GM23248 (cell line): ENCODE results near the gene LHX5. TPM values are rescaled to one million over a fixed set of nuclear protein-coding genes. Genes with fewer than 3 reads are reported as not detected.

Experiments
- DNase-seq: peaks from one replicate; pipeline ENCODE4 v3.0.0-alpha.2; 2015
- H2AFZ ChIP-seq: fragments of 200-600 bp; sonication (generic); 2 replicates; pipeline ENCODE4 v1.6.1; 2016; ENCODE audit warnings: antibody characterized with exemption
- H3F3A ChIP-seq: fragments of 200-600 bp; sonication (generic); 2 replicates; pipeline ENCODE4 v1.6.1; 2016; ENCODE audit warnings: mild to moderate bottlenecking, antibody characterized with exemption, mixed run types; ENCODE audit not compliant: insufficient read depth
- H3K27ac ChIP-seq: fragments of 200-600 bp; sonication (generic); 2 replicates; pipeline ENCODE4 v1.5.1; 2016; ENCODE audit warnings: mild to moderate bottlenecking
- H3K27me3 ChIP-seq: fragments of 200-600 bp; sonication (generic); replicated peaks from 2 replicates; pipeline ENCODE4 v1.6.1; 2016; ENCODE audit warnings: mild to moderate bottlenecking; ENCODE audit not compliant: insufficient read depth
- H3K36me3 ChIP-seq: fragments of 200-600 bp; sonication (generic); 2 replicates; pipeline ENCODE4 v1.6.1; 2016; ENCODE audit warnings: low read depth, mild to moderate bottlenecking
- H3K4me1 ChIP-seq: fragments of 200-600 bp; sonication (generic); 2 replicates; pipeline ENCODE4 v1.6.1; 2016; ENCODE audit warnings: mild to moderate bottlenecking; ENCODE audit not compliant: insufficient read depth
- H3K4me2 ChIP-seq: fragments of 200-600 bp; sonication (generic); one replicate; pipeline ENCODE4 v1.6.1; 2016; ENCODE audit warnings: mild to moderate bottlenecking; ENCODE audit not compliant: unreplicated experiment
- H3K4me3 ChIP-seq: fragments of 200-600 bp; sonication (generic); 2 replicates; pipeline ENCODE4 v1.5.1; 2016; ENCODE audit warnings: mild to moderate bottlenecking
- H3K79me2 ChIP-seq: fragments of 200-600 bp; sonication (generic); 2 replicates; pipeline ENCODE4 v1.6.1; 2016; ENCODE audit warnings: mild to moderate bottlenecking; ENCODE audit not compliant: insufficient read depth
- H3K9ac ChIP-seq: fragments of 200-600 bp; sonication (generic); 2 replicates; pipeline ENCODE4 v1.6.1; 2016; ENCODE audit warnings: mild to moderate bottlenecking
- H3K9me2 ChIP-seq: fragments of 200-600 bp; sonication (generic); 2 replicates; pipeline ENCODE4 v1.6.1; 2016; ENCODE audit warnings: mixed run types, mild to moderate bottlenecking, moderate library complexity; ENCODE audit not compliant: insufficient read depth
- H3K9me3 ChIP-seq: fragments of 200-600 bp; sonication (generic); one replicate; pipeline ENCODE4 v1.6.1; 2017; ENCODE audit warnings: low read depth
- H4K20me1 ChIP-seq: fragments of 200-600 bp; sonication (generic); 2 replicates; pipeline ENCODE4 v1.6.0; 2016; ENCODE audit not compliant: insufficient read depth
- EZH2 ChIP-seq: fragments of 200-600 bp; sonication (generic); IDR thresholded peaks from 2 replicates; pipeline ENCODE4 v1.6.1; 2018; ENCODE audit warnings: antibody characterized with exemption, mild to moderate bottlenecking; ENCODE audit not compliant: insufficient read depth, poor library complexity, severe bottlenecking
- EZH2phosphoT487 ChIP-seq: fragments of 200-600 bp; sonication (generic); IDR thresholded peaks from 2 replicates; pipeline ENCODE4 v1.6.1; 2018; ENCODE audit warnings: antibody characterized with exemption, moderate library complexity, mild to moderate bottlenecking, low read depth; ENCODE audit not compliant: insufficient read depth
- WGBS, 2 experiments: methylation state at CpG; one replicate each; pipeline ENCODE4 v1.1.6; 2015 to 2017; ENCODE audit warnings: low lambda C conversion rate in 2 of 2, low coverage in 1 of 2; ENCODE audit errors: missing lambda C conversion rate in 2 of 2; 5-methylcytosine and 5-hydroxymethylcytosine counted together
- in situ Hi-C: fragments of 300-500 bp; cut with MboI; formaldehyde crosslinking; loops from 2 replicates; pipeline ENCODE4 v1.15.0; 2020
- polyA plus RNA-seq: library from polyadenylated mRNA; unstranded; fragments of >200 nt; fragmentation: Nextera tagmentation; extraction: Ambion mirVana; gene quantifications from 2 replicates; pipeline ENCODE4 v1.2.1, GENCODE V29; 2016
- total RNA-seq: library from RNA; depleted of rRNA; stranded (reverse); fragments of >200 nt; shearing (Covaris generic); gene quantifications from 2 replicates; pipeline ENCODE4 v1.2.3, GENCODE V29; 2014

The LHX5 gene
- total and polyA plus RNA-seq, 2 experiments from 2014 or later = not detected

DNA sequence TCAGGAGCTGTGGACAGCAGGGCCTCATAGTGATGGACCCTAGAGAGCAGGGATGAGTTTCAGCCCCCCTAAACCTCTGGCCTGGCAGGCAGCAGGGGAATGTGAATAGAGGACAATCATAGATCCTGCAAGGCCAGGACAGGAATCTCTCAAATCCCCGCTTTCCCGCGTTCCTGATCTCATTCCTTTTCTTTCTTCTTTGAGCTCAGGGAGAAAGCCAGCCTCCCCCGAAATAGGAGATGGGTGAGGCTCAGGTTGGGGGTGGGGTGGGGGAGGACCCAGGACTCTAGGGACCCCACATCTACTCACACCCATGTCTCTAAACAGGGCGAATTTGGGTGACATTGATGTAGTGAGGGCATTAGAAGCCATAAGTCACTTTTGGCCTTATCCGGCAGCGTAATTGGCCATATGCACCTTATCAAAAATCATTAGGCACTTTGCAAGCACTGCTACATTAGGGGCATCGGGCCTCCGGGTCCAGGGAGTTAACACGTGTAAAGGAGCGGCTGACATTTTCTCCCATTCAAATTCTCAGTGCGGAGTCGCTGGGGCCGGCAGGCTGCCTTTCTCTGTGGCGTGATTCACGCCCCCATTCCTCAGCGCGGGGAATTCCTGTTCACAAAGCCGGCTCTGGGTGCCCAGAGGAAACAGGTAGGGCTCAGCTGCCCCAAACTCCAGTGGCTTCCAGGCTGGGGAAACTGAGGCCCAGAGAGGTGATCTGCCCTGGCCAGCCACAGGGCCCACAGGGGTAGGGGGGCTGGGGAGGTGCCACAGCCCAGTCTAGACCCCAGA, 1.5 kb downstream of the LHX5 start:
- in situ Hi-C loops = loop anchor here (25.0 kb wide), 1 partner anchor 442 kb away; no protein-coding TSS in a partner anchor
- no peaks in the 10 kb centered on the region for H3K79me2 ChIP-seq
- no peaks in the 10 kb centered on the region; the same call in 1 of the 2 replicates for H3K4me1 ChIP-seq
- no peak for DNase-seq
- no peak overlapping the region for H3K27ac ChIP-seq
- H3K36me3 ChIP-seq = no peaks in the 10 kb centered on the region
- 5 to 6% methylated on average over 19 of the region's 19 CpGs for WGBS, 2 experiments
- H4K20me1 ChIP-seq = no peaks in the 10 kb centered on the region
- H2AFZ ChIP-seq = no peak overlapping the region
- no peak overlapping the region for H3K9ac ChIP-seq
- no peaks in the 10 kb centered on the region for H3K9me3 ChIP-seq
- no peaks in the 10 kb centered on the region for H3F3A ChIP-seq
- TF ChIP-seq EZH2 (no peak), EZH2phosphoT487 (no peak)
- peaks cover 100% of the 10 kb centered on the region for H3K27me3 ChIP-seq
- H3K4me2 ChIP-seq = no peak overlapping the region
- no peaks in the 10 kb centered on the region for H3K9me2 ChIP-seq
- H3K4me3 ChIP-seq = no peak overlapping the region

DNA sequence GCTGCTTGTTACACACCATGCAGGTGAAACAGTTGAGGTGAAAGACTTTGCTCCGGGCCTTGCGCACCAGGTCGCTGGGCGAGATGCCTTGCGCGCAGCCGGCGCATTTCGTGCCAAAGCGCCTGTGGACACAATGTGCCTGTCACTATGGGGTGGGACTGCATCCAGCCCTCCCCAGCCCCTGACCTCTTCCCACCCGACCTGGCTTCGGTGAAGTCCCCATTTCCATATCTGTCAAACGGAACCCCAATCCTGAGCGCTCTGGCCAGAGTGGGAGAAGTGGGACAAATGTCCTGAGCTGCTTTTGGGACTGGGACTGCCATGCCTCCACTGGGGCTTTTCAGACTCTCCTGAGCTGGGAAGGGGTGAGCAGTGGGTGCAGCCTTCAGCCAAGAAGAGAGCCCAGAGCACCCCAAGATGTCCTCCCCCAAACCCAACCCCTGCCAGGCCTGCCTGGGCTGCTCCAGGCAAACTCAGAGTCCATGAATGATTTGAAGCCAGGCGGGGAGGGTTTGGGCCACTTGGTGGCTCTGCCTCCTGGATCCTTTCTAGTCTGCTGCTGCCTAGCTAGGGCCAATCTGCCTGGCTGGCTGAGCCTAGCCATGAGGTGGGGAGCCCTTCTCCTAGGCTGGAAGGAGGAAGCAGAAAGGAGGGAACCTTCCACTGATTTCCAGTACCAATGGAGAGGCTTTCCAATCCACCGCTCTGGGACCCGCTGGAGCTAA, 2.3 kb downstream of the LHX5 start:
- no peak overlapping the region for H3K27ac ChIP-seq
- H3K4me1 ChIP-seq = no peaks in the 10 kb centered on the region; the same call in 1 of the 2 replicates
- H2AFZ ChIP-seq = no peak overlapping the region
- in situ Hi-C loops = loop anchor here (25.0 kb wide), 1 partner anchor 443 kb away; no protein-coding TSS in a partner anchor
- 5% methylated on average over 17 of the region's 17 CpGs for WGBS, 2 experiments
- no peaks in the 10 kb centered on the region for H3K9me2 ChIP-seq
- H3K79me2 ChIP-seq = no peaks in the 10 kb centered on the region
- H4K20me1 ChIP-seq = no peaks in the 10 kb centered on the region
- TF ChIP-seq EZH2 (no peak), EZH2phosphoT487 (no peak)
- H3K27me3 ChIP-seq = peaks cover 100% of the 10 kb centered on the region
- H3K36me3 ChIP-seq = no peaks in the 10 kb centered on the region
- H3K9ac ChIP-seq = no peak overlapping the region
- no peak overlapping the region for H3K4me3 ChIP-seq
- no peaks in the 10 kb centered on the region for H3F3A ChIP-seq
- H3K4me2 ChIP-seq = no peak overlapping the region
- no peaks in the 10 kb centered on the region for H3K9me3 ChIP-seq
- no peak for DNase-seq

DNA sequence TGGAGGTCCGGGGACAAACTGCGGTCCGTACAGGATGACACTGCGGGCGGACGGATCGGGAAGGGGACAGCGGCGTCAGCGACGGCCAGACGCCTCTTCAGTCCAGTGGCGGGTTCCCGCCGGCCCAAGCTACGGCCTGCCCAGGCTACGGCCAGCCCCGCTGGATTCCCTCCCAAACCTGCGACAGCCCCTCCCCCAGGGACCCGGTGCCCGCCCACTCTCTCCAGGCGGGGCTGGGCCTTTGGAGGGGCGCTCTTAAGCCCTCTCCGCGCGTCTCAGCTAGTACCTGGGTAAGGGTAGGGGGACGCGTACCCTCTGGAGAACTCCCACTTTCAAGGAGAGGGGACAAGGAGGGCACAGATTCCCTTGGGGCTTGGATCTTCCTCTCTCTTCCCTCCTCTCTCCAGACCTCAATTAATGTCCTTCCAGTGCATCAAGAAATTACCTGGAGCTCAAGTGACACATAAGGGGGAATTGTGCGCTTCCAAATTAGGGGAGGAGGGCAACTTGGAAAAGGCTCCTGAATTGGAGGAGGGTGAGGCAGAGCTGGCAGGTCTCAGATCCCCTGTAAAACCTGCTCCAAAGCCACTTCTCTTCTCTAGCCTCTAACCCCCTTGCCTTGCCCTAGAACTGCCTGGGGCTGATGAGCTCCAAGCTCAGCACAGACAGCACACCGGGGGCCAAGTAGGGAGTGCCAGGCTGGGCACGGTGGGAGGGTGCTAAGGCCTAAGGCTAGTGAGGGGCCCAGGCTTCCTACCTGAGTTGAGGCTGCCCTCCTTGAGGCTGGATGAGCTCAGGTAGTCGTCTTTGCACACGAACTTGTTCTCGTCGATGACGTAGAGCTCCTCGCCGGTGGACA, 3.1 kb downstream of the LHX5 start:
- Histone ChIP-seq H3K9ac (no peak overlapping the region), H3K4me1 (no peaks in the 10 kb centered on the region; the same call in 1 of the 2 replicates), H3K9me3 (no peaks in the 10 kb centered on the region), H3F3A (no peaks in the 10 kb centered on the region), H3K79me2 (no peaks in the 10 kb centered on the region), H4K20me1 (no peaks in the 10 kb centered on the region), H3K4me3 (no peak overlapping the region), H3K36me3 (no peaks in the 10 kb centered on the region), H3K27ac (no peak overlapping the region), H3K4me2 (no peak overlapping the region), H3K9me2 (no peaks in the 10 kb centered on the region), H3K27me3 (peaks cover 100% of the 10 kb centered on the region), H2AFZ (no peak overlapping the region)
- 2 to 4% methylated on average over 17 to 34 of the region's 38 CpGs for WGBS, 2 experiments
- no peak for DNase-seq
- in situ Hi-C loops = loop anchor here (25.0 kb wide), 1 partner anchor 444 kb away; no protein-coding TSS in a partner anchor
- TF ChIP-seq EZH2phosphoT487 (no peak), EZH2 (no peak)
